Hepatocyte (in vitro differentiated cells): ENCODE data around the gene CYTH2. TPM values are rescaled to one million over a fixed set of nuclear protein-coding genes. Genes with fewer than 3 reads are reported as not detected.

Experiments used
- DNase-seq: peaks from one replicate; pipeline ENCODE4 v3.0.0-alpha.2; 2016; ENCODE audit warnings: low spot score
- H2AFZ ChIP-seq: fragments of 200-600 bp; sonication (generic); 2 replicates; pipeline ENCODE4 v1.6.0; 2016; ENCODE audit warnings: antibody characterized with exemption, mild to moderate bottlenecking
- H3K27ac ChIP-seq: fragments of 200-600 bp; sonication (generic); 2 replicates; pipeline ENCODE4 v1.5.1; 2016; ENCODE audit warnings: mild to moderate bottlenecking
- H3K27me3 ChIP-seq: fragments of 200-600 bp; sonication (generic); 2 replicates; pipeline ENCODE4 v1.6.1; 2016
- H3K36me3 ChIP-seq: fragments of 200-600 bp; sonication (generic); replicated peaks from 2 replicates; pipeline ENCODE4 v1.5.1; 2016; ENCODE audit warnings: low read depth; ENCODE audit not compliant: insufficient read depth
- H3K4me1 ChIP-seq: fragments of 200-600 bp; sonication (generic); 2 replicates; pipeline ENCODE4 v1.5.1; 2016; ENCODE audit warnings: mild to moderate bottlenecking, moderate library complexity; ENCODE audit not compliant: insufficient read depth
- H3K4me2 ChIP-seq: fragments of 200-600 bp; sonication (generic); 2 replicates; pipeline ENCODE4 v1.6.0; 2016
- H3K4me3 ChIP-seq: fragments of 200-600 bp; sonication (generic); 2 replicates; pipeline ENCODE4 v1.5.1; 2016; ENCODE audit warnings: mild to moderate bottlenecking
- H3K79me2 ChIP-seq: fragments of 200-600 bp; sonication (generic); 2 replicates; pipeline ENCODE4 v1.6.0; 2017; ENCODE audit warnings: mild to moderate bottlenecking
- H3K9me2 ChIP-seq: fragments of 200-600 bp; sonication (generic); replicated peaks from 2 replicates; pipeline ENCODE4 v1.6.0; 2017; ENCODE audit warnings: mild to moderate bottlenecking; ENCODE audit not compliant: insufficient read depth
- H3K9me3 ChIP-seq: fragments of 200-600 bp; sonication (generic); 2 replicates; pipeline ENCODE4 v1.5.1; 2016; ENCODE audit warnings: low read depth, mild to moderate bottlenecking
- H4K20me1 ChIP-seq: fragments of 200-600 bp; sonication (generic); 2 replicates; pipeline ENCODE4 v1.6.0; 2016; ENCODE audit warnings: mild to moderate bottlenecking; ENCODE audit not compliant: insufficient read depth, poor library complexity, severe bottlenecking
- EZH2 ChIP-seq: fragments of 200-600 bp; sonication (generic); IDR thresholded peaks from 2 replicates; pipeline ENCODE4 v1.6.1; 2016; ENCODE audit warnings: antibody characterized with exemption, mild to moderate bottlenecking, borderline replicate concordance
- EZH2phosphoT487 ChIP-seq: fragments of 200-600 bp; sonication (generic); IDR thresholded peaks from one replicate; pipeline ENCODE4 v1.6.1; 2018; ENCODE audit warnings: antibody characterized with exemption, mild to moderate bottlenecking, low read depth, moderate library complexity; ENCODE audit not compliant: unreplicated experiment, severe bottlenecking
- WGBS: methylation state at CpG from one replicate; pipeline ENCODE4 v1.1.6; 2016; ENCODE audit warnings: low lambda C conversion rate; ENCODE audit errors: missing lambda C conversion rate; 5-methylcytosine and 5-hydroxymethylcytosine counted together
- polyA plus RNA-seq: library from polyadenylated mRNA; unstranded; fragments of >200 nt; fragmentation: Nextera tagmentation; extraction: Ambion mirVana; gene quantifications from 2 replicates; pipeline ENCODE4 v1.2.1, GENCODE V29; 2016
- total RNA-seq: library from RNA; depleted of rRNA; stranded (reverse); fragments of >200 nt; gene quantifications from 2 replicates; pipeline ENCODE4 v1.2.3, GENCODE V29; 2014
- TF ChIP-seq, protein P1 (sequence below): fragments of 200-600 bp; sonication (generic); IDR thresholded peaks from 2 replicates; pipeline ENCODE4 v1.5.1; 2016; ENCODE audit warnings: antibody characterized with exemption, mild to moderate bottlenecking; ENCODE audit not compliant: poor library complexity

Gene CYTH2
- total and polyA plus RNA-seq, 2 experiments from 2014 or later, result 63.1 to 80.1 TPM

DNA sequence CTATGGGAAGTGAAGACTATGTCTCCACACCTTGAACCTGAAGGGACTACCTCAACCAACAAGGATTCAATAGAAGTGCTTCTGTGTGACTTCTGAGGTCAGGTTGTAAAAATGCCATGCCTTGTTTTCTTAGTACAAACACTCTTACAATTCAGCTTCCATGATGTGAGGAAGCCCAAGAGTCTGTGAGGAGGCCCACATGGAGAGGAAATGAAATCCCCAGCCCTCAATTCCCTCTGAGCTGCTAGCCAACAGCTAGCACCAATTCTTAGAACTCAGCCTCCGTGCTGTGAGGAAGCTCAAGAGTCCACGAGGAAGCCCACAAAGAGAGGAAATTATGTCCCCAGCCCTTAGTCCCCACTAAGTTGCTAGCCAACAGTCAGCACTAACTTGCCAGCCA lies 55.1 kb downstream of the CYTH2 start:
- Histone ChIP-seq H3K9me3 (no peaks in the 10 kb centered on the region), H3K4me1 (no peaks in the 10 kb centered on the region), H3K27ac (no peak overlapping the region), H3K27me3 (no peaks in the 10 kb centered on the region), H3K79me2 (no peaks in the 10 kb centered on the region), H3K4me2 (no peak overlapping the region), H3K9me2 (no peaks in the 10 kb centered on the region), H3K4me3 (no peak overlapping the region), H3K36me3 (no peaks in the 10 kb centered on the region), H4K20me1 (no peaks in the 10 kb centered on the region), H2AFZ (no peak overlapping the region)
- no peak for DNase-seq
- TF ChIP-seq, protein P1, sequence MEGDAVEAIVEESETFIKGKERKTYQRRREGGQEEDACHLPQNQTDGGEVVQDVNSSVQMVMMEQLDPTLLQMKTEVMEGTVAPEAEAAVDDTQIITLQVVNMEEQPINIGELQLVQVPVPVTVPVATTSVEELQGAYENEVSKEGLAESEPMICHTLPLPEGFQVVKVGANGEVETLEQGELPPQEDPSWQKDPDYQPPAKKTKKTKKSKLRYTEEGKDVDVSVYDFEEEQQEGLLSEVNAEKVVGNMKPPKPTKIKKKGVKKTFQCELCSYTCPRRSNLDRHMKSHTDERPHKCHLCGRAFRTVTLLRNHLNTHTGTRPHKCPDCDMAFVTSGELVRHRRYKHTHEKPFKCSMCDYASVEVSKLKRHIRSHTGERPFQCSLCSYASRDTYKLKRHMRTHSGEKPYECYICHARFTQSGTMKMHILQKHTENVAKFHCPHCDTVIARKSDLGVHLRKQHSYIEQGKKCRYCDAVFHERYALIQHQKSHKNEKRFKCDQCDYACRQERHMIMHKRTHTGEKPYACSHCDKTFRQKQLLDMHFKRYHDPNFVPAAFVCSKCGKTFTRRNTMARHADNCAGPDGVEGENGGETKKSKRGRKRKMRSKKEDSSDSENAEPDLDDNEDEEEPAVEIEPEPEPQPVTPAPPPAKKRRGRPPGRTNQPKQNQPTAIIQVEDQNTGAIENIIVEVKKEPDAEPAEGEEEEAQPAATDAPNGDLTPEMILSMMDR, result no peak
- TF ChIP-seq EZH2phosphoT487 (no peak), EZH2 (no peak)
- 98% methylated on average over 2 of the region's 2 CpGs for WGBS

DNA sequence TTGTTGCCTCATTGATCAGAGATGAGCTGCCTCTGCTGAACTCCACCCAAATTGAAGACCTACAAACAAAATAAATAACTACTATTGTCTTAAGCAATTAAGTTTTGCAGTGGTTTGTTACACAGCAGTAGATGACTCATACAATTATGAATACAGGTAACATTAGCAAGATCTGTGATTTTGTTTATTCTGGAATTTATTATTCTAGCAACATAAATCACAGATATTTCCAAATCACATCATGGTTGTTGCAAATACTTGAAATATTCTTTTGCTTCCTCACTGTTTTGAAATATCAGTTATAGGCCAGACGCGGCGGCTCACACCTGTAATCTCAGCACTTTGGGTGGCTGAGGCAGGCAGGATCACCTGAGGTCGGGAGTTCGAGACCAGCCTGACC lies 55.6 kb downstream of the CYTH2 start:
- 96% methylated on average over 5 of the region's 5 CpGs for WGBS
- no peaks in the 10 kb centered on the region for H3K4me1 ChIP-seq
- H2AFZ ChIP-seq, result no peak overlapping the region
- no peaks in the 10 kb centered on the region for H3K27me3 ChIP-seq
- no peak overlapping the region for H3K4me3 ChIP-seq
- TF ChIP-seq, protein P1, result no peak
- TF ChIP-seq EZH2phosphoT487 (no peak), EZH2 (no peak)
- H3K9me3 ChIP-seq, result no peaks in the 10 kb centered on the region
- no peak for DNase-seq
- H3K9me2 ChIP-seq, result no peaks in the 10 kb centered on the region
- H4K20me1 ChIP-seq, result no peaks in the 10 kb centered on the region
- H3K4me2 ChIP-seq, result no peak overlapping the region
- no peaks in the 10 kb centered on the region for H3K36me3 ChIP-seq
- H3K79me2 ChIP-seq, result no peaks in the 10 kb centered on the region
- no peak overlapping the region for H3K27ac ChIP-seq

DNA sequence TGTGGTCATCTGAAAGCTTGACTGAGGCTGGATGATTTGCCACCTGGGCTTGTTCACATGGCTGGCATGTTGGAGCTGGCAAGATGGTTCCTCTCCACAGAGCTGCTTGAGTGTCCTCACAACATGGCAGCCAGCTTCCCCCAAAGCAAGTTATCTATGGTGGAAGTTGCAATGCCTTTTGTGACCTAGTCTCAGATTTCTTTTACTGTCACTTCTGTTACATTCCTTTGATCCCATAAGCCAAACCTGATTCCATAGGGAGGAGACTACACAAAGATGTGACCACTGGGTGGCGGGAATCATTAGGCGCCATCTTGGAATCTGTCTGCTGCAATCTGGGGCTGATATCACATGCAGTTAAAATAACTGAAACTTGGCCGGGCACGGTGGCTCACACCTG lies 60.0 kb downstream of the CYTH2 start:
- Histone ChIP-seq H3K4me2 (no peak overlapping the region), H3K4me3 (no peak overlapping the region)
- 96% methylated on average over 4 of the region's 4 CpGs for WGBS

More for the DNA sequence above, 60.0 kb downstream of the CYTH2 start:
- Histone ChIP-seq H3K9me2 (no peaks in the 10 kb centered on the region), H3K9me3 (no peaks in the 10 kb centered on the region), H3K79me2 (no peaks in the 10 kb centered on the region), H3K27ac (no peak overlapping the region), H2AFZ (no peak overlapping the region), H4K20me1 (no peaks in the 10 kb centered on the region), H3K27me3 (no peaks in the 10 kb centered on the region), H3K36me3 (no peaks in the 10 kb centered on the region), H3K4me1 (no peaks in the 10 kb centered on the region)
- DNase-seq, result no peak
- TF ChIP-seq EZH2 (no peak), EZH2phosphoT487 (no peak)
- TF ChIP-seq, protein P1, result no peak
